Measurements from ENCODE around the gene DDX25. TPM values are rescaled to one million over a fixed set of nuclear protein-coding genes. Genes with fewer than 3 reads are reported as not detected.
A peak's percentile ranks its signal among the peaks of the same experiment; 100 is the strongest.
"Not testable (repeated sequence)": the region's sequence is repeated elsewhere in the genome, so short reads cannot be mapped to it uniquely, and the experiment has no call there.

Gene DDX25
- total RNA-seq: under 0.01 TPM in 1 of 2 replicates, not detected in the other

DNA sequence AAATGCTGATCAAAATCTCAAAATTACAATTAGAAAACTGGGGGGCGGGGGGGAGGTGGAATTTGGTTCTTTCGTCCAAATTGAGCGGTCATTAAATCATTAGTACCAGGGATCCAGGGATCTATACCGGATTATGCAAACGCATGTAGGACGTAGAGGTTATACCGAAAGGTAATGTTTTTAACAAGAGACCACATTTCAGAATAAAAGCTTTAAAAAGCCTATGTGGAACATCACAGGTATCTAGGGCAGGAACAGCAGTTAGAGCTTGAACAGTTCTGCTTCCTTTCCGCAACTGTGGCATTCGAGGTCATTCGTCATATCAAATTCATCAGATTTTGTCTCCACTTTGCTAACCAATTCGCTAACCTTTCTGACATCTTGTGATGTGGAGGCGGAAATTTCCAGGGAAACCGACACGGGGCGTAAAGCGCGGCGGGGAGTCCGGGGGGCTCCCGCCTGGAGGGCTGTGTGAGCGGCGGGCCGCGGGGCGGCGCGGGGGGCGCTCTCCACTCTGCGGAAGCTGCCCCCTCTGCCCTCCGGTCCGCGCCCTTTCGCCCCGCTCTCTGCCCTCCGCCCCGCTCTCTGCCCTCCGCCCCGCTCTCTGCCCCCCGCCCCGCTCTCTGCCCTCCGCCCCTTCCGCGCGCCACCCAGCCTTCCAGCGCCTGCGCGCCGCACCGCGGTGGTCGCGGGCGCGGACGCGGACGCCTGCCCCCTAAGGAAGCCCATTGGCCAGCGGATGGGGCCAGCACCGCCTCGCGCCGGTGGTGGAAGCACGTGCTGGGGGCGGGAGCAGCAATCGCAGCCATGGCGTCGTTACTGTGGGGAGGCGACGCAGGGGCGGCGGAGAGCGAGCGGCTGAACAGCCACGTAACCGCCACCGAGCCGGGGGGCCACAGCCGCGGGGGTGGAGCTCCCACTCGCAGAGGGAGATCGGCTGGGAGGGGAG is at the start of gene DDX25:
TSS of gene DDX25 (plus strand) at position 798 of the 949 bp plus-strand sequence. CDS start at position 808, 10 bp downstream.
- no peak for DNase-seq (ENCODE audit: low read depth in 2 of 2)

DNA sequence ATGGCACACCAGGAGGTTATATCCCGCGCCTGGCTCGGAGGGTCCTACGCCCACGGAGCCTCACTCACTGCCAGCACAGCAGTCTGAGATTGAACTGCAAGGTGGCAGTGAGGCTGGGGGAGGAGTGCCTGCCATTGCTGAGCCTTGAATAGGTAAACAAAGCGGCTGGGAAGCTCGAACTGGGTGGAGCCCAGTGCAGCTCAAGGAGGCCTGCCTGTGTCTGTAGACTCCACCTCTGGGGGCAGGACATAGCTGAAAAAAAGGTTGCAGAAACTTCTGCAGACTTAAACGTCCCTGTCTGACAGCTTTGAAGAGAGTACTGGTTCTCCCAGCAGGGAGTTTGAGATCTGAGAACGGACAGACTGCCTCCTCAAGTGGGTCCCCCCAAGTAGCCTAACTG is 46.6 kb upstream of the DDX25 start:
- DNase-seq (ENCODE audit: low read depth in 2 of 2): not testable (repeated sequence)

DNA sequence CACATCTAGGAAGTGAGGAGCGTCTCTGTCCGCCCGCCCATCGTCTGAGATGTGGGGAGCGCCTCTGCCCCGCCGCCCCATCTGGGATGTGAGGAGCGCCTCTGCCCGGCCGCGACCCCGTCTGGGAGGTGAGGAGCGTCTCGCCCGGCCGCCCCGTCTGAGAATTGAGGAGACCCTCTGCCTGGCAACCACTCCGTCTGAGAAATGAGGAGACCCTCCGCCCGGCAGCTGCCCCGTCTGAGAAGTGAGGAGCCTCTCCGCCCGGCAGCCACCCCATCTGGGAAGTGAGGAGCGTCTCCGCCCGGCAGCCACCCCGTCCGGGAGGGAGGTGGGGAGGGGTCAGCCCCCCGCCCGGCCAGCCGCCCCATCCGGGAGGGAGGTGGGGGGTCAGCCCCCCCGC is 41.5 kb upstream of the DDX25 start:
- not testable (repeated sequence) for DNase-seq (ENCODE audit: low read depth in 2 of 2)

DNA sequence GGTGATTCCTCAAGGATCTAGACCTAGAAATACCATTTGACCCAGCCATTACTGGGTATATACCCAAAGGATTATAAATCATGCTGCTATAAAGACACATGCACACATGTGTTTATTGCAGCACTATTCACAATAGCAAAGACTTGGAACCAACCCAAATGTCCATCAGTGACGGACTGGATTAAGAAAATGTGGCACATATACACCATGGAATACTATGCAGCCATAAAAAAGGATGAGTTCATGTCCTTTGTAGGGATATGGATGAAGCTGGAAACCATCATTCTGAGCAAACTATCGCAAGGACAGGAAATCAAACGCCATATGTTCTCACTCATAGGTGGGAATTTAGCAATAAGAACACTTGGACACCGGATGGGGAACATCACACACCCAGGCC is 39.0 kb upstream of the DDX25 start:
- not testable (repeated sequence) for DNase-seq (ENCODE audit: low read depth in 2 of 2)

DNA sequence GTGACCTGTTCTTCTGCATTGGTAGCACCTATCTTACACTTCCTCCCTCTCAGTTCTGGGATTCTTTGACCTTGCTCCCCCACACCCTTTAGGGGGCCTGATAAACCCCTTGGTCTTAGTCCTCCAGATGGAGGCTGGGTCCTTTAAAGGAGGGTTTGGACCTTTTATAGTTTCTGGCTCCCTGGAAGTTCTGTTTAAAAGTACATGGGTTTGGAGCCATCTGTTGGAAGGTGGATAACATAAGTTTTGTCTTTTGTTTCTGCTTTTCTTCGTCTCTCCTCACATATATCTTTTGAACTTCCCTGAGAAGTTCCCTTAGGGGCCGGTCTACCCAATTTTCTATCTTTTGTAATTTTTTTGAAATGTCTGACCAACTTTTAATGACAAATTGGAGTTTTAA is 34.8 kb upstream of the DDX25 start:
- DNase-seq (ENCODE audit: low read depth in 2 of 2): no peak

DNA sequence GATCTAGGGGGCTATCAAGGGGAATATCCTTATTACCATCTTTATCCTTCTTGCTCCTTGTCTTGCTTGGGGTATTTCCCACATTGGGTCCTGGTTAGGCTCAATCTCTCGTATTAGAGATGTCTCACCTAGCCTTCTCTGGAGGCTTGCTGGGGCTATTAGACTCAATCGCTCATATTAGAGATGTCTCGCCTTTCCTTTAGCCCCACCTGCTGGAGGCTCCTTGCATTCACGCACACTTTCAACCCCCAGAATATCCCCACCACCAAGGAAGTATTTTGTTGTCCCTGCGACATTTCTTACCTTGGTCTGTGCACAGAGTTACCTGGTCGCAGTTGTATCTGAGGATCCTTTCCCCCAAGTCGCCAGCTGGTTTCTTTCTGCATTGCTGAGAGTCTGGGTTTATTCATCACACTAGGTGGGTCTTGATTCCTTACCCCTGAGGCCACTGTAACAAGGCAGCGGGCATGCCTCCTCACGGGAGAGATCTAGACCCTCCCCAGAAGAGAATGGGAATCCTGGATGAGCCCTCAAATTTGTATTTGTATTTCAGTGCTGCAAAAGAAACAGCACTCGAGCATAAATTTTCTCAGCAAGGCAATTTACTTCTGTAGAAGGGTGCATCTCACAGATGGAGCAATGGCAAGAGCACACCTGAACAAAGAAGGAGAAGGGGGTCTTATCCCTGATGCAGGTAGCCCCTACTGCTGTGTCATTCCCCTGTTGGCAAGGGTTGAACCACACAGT is 32.7 kb upstream of the DDX25 start:
- DNase-seq (ENCODE audit: low read depth in 2 of 2): peak; percentile 60 to 61

DNA sequence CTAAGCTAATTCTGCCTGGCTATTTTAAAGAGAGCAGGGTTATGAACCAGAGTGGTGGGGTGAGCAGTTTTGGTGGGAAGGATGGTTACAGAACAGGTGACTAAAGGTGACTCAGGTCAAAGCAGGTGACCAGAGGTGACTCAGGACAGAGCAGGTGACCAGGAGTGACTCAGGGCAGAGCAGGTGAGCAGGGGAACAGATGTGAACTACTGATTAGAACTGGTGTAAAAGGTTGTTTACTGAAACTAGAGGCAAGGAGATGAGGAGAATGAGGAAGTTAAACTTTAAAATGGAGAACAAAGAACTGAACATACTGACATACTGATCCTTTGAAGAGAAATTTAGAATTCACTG is 32.2 kb upstream of the DDX25 start:
- no peak for DNase-seq (ENCODE audit: low read depth in 2 of 2)

DNA sequence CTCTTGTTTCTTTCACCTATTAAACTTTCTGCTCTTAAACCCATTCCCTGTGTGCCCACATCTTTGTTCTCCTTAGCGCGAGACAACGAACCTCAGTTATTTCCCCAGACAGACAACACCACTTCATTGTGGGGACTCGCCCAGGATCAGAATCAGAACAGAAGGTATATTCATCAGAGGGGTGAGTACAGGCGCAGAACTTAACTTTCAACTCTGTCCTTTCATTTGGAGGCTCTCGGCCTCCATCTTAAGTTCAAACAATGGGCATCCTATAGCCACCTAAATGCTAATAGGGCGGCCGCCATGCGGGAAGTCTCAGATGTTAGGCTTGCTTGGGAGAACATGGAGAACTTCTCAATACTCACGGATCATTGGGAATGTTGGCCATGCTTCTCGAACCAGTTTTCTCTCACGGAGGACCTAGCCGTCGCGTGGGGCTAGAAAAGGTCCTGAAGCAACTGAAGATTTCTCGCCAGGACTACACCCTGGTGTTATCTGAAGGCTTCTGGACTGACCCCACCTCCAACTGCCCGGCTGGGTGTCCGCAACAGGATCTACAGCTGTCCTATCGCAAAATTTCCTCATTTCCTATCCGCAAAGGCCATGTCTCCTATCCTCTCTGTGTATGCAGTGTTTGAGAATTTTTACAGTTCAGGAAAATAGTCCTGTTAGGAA is 30.3 kb upstream of the DDX25 start:
- DNase-seq (ENCODE audit: low read depth in 2 of 2): no peak

DNA sequence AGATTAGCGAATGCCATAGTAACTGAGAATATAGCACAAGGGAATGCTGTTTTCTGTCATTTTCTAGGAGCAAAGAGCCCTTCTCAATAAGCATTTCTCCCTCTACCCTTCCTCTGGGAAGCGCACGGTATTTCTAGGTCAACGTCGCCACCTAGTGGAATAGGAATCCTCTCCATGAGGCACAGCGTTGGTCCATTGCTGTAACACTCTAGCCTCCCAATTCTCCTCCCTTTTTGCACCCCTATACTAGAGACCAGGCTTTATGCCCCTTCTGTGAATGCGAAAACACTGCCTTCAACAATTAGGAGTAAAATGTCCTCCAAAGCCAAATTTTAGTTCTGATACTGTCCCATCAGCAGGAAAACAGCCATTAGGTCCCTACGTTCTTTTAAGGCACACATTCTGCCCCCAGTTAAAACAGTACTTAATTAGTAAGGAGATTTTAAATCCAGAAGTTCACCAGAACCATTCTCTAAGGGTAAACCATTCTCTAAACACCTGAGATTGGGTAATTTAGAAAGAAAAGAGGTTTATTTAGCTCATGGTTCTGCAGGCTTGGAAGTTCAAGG is 29.7 kb upstream of the DDX25 start:
- DNase-seq (ENCODE audit: low read depth in 2 of 2): peak; percentile 75 to 79

DNA sequence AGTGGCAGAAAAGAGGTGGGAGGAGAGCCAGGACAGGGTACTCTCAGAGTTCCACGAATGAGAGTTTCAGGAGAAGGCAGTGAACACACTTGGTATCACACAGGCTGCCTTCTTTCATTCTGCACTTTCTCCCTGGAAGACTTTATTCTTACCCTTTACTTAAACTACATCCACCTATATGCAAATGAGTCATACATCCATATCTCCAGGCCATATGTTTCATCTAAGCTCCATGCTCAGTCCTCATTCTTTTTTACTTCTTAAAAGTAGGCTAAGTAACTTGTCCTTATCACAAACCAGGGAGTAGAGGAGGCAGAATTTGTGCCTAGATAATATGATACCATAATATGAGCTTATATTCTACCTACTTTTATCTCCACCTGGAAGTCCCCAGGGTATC is 23.0 kb upstream of the DDX25 start:
- no peak for DNase-seq (ENCODE audit: low read depth in 2 of 2)

DNA sequence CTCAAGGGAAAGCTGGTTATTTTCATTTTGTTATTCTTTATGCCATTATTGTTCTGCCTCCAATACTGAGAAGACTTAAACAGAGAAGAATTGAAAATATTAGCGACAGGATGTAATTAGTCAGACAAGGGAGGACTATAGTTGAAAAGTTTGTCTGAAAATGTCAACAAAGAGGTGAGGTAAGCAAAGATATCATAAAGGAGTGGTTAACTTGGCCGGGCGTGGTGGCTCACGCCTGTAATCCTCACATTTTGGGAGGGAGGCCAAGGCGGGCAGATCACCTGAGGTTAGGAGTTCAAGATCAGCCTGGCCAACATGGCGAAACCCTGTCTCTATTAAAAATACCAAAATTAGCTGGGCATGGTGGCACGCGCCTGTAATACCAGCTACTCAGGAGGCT is 20.9 kb upstream of the DDX25 start:
- DNase-seq (ENCODE audit: low read depth in 2 of 2): peak in 1 of 2 donors; percentile 54

DNA sequence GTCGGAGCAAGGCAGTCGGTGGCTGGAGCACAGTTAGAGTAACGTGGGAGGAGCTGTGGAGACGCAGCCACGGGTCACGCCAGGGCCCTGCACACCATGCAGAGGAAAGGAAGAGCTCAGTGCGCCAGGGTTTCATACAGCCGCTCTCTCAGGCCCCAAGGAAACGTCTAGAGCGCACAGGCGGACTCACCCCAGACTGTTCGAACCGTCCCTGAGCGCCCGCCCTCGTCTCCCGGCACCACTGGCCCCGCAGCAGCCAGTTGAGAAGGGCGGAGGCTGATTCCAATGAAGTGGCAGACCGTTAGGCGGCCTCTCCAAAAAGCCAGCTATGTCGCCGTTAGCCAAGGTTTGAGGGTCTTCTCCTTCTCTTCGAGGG is 17.3 kb upstream of the DDX25 start:
- peak; percentile 10 to 45 for DNase-seq (ENCODE audit: low read depth in 2 of 2)

DNA sequence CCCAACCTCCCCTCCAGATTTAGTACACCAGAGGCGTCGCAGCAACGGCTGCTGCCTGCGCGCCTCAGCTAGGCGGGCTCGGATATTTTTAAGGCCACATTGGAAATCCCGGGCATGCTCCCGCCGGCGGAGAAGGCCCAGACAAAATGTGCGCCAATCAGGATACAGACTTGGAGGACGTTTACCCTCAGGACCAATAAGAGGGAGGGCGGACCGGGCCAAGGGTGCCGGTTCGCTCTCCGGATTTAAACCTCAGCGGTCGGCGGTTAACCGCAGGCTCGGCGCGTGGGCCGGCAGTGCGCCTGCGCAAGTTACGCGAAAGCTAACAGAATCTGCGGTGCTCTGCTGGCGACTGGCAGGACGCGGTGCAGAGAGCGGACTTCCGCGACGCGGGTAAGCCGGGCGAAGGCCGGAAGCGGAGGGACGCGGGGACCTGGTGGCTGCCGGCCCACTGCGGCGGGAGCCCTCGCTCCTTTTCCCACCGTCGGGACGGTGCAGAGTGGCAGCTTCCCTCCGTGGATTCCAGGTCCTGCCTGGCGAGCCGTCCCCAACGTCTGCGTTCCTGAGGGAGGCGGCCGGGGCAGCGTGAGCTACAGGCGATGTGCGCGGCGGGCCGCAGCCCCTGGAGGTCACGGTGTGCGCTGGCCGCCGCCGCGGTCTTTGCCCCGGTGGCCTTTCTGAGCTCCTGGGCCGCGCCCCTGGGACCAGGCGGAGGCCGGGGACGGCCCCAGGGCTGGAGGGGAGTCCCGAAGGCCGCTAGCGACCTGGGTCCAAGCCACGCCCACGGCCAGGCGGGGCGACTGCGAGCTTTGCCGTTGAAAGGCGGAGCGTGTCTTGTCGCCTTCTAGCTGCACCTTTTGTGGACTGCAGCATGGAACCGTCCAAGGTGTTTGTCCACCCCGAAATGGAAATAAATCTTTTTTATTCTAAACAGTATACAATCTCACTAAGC is 16.7 kb upstream of the DDX25 start, which contains the start of gene HYLS1:
TSS of gene HYLS1 (plus strand) at position 296 of the 952 bp plus-strand sequence. CDS start 11,701 bp downstream, outside the sequence.
- peak; percentile 98 to 99 for DNase-seq (ENCODE audit: low read depth in 2 of 2)

DNA sequence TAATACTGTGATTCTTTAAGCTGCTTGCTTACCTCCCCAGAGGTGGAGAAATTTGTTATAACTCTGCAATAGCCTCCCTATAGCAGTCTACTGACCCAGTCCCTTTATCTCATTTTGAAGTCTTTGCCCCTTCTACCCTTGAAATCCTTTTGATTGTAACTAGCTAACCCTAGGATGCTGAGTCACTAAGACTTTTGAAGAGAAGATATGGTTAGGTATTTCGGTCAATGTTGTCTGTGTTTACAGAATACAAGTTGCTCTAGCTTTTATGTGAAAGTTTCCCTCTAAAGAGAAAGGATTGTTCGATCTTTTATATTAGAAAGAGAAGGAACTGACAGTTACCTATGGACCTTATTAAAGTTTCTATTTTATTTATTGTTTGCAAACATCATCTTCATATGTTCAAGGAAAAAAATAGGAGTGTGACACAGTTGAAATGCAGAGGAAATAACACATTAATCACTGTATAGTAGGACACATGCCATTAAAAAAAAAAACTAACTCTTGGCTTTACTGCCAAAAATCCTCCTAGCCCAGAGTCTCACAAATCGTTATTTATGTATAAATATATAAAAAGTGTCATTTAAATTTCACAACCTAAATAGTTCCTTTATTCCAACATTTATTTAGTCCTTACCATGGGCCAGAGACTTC is 13.7 kb upstream of the DDX25 start:
- DNase-seq (ENCODE audit: low read depth in 2 of 2): peak; percentile 24 to 55

DNA sequence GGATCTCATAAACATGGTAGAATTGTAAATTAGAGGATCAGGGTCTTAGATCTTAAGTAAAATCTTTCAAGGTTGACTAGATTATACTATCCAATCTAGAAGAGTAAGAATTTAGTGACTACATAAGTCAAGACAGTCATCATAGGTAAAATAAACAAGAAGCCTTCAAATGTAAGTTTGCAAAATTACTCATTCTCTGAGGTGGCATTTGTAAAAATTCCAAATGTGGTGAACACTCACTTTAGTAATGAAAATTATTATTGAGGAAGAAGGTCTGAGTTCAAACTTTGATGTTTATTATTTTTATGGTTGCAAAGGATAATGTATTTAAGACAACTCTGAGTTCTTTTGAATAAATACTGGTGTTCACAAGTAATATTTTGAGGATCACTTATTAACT is 12.2 kb upstream of the DDX25 start:
- no peak for DNase-seq (ENCODE audit: low read depth in 2 of 2)

DNA sequence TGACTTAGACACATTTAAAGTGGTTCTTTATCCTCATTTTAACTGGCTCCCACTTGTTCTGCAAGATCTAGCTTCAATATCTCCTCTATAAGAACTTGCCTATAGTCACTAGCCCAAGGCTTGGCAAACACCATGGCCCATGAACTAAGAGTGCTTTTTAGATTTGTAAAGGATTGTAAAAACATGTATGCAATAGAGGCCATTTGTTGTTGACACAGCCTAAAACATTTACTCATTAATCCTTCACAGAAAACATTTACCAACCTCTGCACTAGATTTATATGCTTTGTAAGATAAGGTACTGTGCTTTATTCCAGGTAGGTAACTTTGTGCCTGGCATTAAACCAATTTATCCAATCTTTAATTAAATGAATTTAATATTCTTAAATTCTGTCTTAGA is 11.3 kb upstream of the DDX25 start:
- no peak for DNase-seq (ENCODE audit: low read depth in 2 of 2)

DNA sequence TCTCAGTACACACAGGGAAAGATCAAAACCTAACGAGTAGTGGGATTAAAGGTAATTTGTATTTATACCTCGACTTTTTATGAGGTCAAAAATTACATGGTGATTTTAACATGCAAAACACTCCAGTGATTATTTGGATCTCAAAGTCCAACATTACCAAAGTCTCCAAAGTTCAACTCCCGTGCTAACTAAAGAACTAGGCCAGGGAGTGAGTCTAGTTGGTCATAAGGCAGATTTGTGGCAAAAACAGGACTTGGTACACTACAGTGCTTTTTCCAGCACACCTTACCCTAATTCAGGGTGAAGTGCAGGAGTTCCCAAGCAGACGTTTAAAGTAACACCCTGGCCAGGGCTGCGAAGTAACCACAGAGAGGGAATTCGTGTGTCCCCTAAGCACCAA is 2.4 kb upstream of the DDX25 start:
- no peak for DNase-seq (ENCODE audit: low read depth in 2 of 2)

DNA sequence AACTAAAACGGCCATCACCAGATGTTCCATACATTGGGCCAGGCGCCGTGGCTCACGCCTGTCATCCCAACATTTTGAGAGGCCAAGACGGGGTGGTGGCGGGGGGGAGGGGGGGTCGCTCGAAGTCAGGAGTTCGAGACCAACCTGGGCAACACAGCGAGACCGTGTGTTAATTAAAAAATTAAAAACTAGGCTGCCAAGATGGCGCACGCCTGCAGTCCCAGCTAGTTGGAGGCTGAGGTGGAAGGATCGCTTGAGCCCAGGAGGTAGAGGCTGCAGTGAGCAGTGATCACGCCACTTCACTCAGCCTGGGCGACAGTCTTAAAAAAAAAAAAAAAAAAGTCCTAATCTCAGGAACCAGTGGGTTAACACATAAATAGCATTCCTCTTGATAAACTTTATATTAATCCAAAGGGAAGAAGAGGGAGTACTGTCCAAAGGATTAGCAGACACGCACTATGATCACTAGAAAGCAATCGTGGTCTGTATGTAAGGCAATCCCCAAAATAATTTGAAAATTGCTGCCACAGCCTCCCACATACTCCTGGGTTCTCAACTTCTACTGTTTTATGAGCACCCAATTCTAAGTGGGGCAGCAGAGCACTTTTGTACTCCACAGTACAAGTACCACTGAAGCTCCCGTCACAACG is 1.9 kb upstream of the DDX25 start:
- no peak for DNase-seq (ENCODE audit: low read depth in 2 of 2)

DNA sequence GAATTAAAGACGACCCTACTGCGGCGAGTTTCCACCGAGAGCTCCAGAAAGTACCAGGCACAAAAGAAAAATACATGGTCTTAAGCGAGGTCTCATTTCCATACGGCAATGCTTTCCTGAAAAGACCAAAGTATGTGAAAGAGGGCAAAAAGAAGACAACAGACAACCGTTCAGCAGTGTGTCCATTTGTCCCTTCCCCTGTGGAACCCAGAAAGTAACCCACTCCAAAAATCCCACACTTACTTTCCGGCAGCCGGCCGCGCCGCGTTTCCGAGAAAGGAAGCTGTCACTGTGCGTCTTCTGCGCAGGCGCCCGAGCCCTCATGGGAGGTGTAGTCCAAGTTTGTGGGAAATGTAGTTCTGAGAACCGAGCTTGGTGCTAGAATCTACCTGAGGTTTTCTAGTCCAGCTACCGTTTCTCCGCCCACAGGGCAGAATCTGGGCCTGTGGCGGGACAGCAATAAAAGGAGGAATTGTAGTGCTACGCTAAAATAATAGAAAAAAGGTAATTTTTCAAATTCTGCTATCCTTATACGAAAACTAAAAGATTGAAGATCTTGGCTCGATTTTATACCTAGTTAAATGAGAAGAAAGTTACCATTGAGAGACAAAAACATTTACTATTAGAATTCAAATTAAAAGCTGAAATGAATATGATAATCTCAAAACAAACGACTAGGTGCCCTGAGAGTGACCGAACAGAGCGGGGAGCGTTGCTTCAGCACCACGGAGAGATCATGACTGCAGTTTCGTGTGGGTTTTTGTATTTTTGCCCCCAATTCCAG is 1.2 kb upstream of the DDX25 start, which contains the start of gene PUS3:
TSS of gene PUS3 (minus strand) at position 280 of the 784 bp plus-strand sequence. CDS start 6,922 bp downstream, outside the sequence.
- DNase-seq (ENCODE audit: low read depth in 2 of 2): peak; percentile 88 to 89

All from lung microvascular endothelial cell (primary cell).